ENCODE results near the gene HIVEP3.

The HIVEP3 gene

DNA sequence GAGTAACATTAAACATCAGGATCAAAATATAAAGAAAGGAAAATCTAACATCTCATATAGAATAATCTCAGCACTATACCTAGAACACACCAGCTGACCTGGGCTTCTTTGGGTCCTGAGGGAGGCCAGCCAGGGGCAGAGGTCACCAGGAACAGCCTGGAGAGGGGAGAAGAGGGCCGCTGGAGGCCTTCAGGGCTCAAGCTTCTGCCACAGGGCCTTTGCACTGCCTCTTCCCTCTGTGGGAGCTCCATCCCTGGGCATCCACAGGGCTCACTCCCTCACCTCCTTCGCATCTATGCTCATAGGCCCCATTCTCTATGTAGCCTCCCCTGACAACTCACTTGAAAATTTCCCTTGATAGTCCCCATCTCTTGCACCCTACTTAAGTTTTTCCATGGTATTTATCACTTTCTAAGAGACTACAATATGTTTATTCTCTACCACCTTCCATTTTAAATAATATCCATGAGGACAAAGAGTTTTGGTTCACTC lies 73.9 kb downstream of the HIVEP3 start:
- DNase-seq = no peak

DNA sequence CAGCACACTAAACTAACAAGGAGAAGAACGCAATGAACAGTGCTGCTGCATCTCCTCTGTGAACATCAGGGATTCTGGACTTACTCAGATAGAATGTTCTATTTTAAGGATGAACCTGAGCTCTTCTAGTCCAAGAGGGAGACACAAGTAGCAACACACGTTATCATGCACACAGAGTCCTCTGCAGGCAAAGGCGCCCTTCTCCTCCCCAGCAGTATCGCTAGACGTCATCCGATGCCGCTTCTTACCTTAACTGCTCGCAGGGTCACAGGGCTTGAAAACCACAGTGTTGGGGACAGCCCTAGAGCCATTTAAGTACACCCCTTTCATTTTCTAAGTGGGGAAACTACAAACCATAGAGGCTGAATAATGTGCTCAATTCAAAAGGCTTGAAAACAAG lies 74.5 kb downstream of the HIVEP3 start:
- no peak for DNase-seq

DNA sequence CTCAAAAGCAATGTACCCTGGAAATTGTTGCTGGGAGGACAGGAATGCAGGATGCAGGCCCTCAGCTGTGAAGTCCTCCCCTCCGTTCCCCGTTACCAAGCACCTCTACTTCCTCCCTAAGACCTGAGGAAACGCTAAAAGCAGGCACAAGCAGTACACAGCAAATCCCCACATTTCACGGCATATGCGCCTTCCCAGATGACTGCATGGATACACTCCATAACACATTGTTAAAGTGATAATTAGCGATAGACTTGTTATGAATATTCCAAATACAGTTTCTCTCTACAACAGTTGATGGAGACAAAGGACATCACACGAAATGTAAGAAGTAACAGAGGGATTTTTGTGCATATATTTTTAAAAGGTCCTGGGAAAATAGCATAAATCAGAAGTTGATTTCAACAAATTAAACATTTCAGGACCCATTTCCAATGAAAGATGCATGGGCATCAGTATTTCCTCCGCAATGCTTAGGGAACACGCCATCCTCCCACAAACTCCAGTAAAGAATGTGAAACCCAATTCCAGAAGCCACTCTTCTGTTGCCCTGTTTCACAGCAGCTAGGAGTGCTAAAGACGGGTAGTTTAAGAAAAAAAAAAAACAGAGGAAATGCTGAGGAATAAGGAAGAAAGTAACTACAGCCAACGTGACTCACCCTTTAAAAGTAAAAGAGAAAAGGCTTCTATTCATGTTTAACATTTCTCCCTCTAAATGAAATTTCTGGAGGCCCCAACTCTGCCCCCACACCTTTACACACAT lies 75.5 kb downstream of the HIVEP3 start:
- no peak for DNase-seq

DNA sequence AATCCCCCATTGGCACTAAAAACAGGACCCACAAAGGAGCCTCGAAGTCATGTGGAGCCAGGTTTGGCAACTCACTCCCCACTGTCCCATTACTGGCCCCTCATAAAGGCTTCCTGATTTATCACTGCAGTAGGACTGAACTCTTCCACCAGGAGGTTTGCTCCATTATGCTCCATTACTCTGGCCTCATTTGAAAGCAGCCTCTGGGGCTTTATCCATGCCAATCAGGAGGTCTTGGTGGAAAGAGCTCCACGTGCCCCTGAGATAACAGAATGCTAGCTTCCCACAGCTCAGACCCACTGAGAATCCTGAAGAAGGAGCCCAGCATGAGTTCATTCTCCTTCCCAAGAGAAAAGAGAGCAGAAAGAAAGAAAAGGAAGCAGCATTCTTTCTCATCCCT lies 76.4 kb downstream of the HIVEP3 start:
- no peak for DNase-seq

DNA sequence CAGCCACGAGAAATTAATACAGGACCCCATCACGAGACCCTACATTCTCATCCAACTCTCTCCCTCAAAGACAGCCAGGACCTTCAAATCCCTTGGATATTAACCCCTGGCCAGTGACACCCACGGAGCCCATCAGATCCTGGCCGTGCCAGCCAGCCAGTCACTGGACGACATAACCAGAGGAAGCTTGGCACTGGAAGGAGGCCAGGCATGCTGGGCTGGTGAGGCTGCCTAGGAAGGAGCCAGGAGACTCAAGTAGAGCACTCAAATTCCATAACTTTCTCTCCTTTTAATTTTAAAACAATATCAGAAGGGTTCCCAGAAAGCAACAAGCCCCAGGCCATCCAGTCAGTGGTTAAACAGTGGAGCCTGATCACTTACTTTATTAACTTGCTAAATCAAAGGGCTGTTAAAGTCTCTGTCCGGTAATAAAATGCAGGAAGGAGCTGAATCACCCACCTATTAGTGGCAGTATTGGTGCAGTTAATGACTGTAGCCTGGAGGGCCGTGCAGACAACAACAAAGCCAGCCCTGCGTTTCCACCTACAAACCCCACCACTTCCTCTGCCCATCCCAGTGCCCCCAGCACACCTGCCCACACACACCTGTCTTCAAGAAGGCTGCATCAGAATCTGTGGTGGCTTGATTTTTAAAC lies 78.0 kb downstream of the HIVEP3 start:
- DNase-seq = no peak

DNA sequence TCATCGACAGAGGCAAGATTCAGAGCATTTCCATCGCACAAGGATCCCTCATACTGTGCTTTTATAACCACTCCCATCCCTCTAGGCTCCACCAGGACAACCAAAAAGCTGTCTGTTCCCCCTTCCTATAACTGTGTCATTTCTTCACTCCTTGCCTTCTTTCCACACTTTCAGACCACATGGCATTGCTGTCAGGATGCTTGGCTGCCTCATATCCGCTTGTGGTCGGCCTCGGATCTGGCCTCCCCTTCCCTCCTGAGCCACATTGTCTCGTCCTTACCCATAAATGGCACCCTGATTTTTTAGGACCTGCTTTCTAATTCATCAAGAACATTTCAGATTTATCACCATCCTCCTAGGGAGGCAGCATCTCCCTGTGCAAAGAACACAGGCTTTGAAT lies 80.5 kb downstream of the HIVEP3 start:
- no peak for DNase-seq

DNA sequence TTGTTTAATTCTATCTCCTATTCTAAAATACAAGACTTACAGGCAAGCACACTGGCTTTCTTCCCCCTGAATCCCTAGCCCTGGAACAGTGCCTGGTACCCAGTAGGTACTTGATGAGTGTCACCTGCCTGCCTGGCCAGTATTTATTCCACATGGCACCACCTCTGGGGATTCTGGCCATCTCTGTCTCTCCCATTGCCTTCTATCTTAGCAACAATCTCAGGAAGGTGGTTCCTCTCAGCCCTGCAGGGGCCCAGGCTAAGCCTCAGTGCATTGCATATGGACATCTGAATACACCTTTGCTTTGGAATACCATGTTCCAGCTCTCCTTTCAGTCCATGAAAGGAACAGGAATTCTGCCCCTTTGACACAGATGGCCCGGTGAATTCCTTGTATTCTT lies 81.0 kb downstream of the HIVEP3 start:
- DNase-seq = no peak

DNA sequence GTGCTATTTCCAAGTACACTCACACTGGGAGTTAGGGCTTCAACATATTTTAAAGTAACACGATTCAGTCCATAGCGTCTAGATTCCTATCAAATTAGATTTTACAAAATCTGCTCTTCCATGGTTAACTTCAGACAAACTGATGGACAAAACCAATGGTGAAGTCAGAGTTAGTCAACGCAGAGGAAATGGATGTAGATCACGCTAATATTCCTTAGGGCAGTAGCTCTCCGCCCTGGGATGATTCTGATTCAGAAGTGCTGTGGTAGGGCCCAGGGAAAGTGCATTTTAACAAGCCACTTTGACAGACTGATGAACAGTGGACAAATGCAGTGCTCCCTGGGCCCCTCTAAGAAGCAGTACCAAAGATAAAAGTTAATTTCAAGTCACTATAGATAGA lies 83.2 kb downstream of the HIVEP3 start:
- no peak for DNase-seq

DNA sequence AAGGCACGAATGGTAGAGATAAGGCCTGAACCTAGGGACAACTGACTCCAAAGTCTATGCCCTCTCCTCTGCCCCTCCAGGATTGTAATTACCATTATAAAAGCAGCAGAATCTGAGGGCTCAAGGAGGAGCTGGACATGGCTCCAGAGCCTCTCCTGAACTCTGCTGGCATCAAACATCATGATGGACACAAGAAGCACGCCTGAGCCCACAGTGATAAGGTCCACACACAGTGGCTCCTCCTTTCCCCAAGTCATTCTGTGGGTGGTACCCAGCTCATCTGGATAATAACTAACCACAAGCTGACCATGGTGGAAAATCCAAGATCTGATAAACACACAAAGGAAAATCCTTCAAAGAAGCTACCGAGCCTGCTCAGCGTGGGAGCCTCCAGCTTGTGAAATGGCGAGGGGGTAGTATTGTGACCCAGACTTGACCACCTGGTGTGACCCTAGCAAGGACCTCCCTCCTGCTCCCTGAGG lies 85.2 kb downstream of the HIVEP3 start:
- DNase-seq = no peak

DNA sequence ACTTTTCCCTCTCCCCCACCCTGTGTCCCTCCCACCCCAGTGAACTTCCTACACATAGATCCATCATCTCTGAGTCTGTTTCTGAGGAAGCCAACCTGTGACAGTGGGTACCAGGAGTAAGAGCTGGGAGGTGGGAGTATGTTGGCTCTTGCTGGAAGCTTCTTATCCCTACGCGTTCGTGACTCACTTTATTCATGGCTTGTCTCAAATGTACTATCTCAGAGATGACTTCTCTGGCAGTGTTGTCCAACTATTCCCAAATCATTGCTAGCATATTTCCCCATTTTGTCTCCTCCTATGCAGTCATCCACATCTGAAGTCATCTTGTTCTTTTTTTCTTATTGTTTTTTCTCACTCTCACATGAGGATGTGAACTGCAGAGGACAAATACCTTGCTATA lies 88.0 kb downstream of the HIVEP3 start:
- DNase-seq = no peak

DNA sequence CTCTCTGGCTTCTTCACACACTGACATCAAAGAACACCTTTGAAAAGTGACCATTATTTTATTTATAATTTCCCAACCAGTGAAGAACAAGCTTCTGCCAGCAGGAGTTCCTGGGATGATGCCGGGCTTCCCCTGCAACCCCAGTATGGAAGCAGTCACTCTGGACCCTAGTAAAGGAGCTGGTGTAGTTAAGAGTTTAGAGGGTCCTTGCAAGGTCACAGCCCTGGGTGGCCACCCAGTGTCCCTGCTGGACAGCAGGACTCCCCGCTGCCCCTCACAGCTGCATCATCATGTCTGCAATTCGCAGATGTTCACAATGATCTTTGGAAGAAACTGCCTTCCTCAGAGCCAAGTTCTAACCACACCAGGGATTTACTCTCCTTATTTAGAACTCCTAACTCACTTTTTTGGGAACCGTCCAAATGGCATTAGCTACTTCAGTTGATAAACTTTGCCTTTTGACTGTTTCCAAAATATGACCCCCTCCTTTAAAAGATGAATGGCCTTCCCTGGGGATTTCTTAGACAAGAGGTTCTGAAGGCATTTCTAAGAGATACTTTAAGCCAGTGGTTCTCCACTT lies 90.6 kb downstream of the HIVEP3 start:
- DNase-seq = no peak

DNA sequence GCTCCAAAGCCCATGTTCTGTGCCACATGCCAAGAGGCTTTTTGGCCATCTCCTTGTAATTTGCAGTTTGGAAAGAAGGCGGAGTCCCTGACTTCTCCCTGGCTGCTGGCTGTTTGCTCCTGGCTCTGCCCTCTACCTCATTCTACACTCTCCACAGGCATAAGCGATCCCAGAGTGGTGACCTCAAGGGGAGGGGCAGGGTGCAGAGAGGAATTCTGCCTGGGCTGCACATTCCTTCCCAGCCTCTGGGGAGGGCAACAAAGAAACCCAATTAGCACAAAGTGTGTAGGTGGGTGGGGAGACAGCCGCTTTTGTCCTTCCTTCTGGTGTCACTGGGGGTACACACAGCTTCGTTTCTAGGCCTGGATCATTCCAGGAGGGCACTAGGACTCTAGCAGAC lies 95.3 kb downstream of the HIVEP3 start:
- DNase-seq = no peak

DNA sequence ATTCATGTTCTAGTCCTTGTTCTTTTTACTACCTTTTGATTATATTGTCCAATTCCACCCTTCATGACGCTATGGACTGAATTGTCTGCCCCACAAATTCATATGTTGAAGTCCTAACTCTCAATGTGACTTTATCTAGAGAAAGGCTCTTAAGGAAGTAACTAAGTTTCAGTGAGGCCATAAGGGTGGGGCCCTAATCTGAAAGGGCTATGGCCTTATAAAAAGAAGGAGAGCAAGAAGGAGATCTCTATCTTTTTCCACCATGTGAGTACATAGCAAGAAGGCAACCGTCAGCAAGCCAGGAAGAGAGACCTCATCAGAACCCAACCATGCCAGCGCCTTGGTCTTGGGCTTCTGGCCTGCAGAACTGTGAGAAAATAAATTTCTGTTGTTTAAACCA lies 95.9 kb downstream of the HIVEP3 start:
- DNase-seq = no peak

DNA sequence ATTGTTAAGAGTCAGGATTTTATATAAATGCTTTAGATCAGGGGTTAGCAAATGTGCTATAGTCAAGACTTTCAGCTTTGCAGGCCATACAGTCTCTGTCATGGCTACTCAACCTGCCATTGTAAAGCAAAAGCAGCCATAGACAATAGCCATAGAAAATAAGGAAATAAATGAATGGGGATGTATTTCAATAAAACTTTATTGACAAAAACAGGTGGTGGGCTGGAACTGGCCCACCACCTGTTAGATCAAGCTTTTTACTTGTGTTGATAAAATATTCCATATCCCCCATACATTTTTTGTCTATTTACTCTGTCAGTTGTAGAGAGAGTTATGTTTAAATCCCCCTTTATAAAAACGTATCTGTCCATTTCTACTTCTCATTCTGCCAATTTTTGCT lies 98.9 kb downstream of the HIVEP3 start:
- DNase-seq = no peak

DNA sequence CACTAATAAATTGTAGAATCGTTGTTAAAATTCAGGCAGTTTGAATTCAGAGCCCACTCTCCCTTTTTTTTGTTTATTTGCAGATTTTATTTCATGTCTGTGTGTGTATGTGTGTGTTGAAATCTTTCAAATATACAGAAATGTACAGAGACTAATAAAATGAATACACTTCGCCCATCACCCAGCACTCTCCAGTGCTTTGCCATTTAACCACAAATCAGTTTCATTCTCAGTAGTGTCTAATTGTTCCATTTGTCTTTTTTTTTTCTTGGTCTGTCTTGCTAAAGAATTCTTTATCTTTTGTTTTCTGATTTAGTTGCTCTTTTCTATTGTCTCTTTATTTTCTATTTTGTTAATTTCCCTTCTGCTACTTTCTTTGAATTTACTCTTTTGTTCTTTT lies 99.7 kb downstream of the HIVEP3 start:
- no peak for DNase-seq

DNA sequence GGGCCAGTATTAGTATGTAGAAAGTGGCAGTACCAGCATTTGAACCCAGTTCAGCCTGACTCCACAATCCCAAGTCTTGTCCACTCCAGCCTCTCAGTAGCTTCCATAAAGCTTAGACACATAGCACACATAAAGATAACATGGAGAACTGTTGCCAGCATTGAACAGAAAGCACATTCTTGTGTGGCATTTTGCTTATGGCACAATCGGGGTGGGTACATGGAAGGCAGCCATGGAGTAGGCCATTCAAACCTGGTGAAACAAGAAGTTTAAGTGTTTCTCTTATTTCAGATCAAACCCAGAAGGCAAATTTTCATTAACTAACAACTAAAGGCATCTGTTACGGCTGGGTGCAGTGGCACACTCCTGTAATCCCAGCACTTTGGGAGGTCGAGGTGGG lies 102.7 kb downstream of the HIVEP3 start:
- DNase-seq = no peak

DNA sequence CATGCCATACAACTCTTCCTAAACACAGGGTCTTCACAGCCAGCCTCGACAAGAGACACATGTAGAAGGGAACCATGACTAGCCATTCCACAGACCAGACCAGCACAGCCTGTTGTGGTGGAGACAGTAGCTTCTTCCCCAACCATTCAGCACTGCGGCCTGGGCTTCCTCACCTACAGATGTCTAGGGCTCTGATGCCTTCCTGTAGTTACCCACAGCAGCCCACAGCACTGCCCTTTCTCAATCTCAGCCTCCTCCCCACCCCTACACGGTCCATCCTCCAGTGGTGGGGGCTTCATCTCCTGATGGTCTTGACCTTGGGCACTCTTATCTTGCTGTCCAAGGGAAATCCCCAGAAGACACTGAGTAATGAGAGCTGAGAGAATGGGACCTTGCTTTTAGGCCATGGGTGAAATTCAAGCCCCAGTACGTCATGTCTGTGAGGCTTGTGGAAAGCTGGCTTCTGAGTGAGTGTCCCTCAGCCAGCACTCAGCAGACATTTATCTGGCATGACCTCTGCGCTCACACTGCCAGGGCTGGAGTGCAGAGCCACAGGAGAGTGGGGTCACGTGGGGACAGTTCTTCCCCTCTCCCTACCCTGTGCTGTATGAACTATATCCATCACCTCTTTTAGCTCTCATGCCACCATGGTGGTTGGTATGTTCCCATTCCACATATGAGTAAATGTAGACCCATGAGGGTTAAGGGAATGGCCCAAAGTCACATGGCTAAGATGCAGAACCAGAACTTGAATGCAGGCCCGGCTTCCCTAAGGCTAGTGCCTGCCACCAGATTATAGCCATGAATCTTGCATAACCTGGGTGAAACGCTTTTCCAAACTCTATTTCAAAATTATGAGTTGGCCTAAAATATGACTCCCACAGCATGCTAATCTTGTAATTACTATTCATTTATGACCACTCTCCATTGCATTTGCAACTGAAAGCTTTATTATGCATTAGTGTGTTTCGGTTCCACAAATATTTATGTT lies 104.7 kb downstream of the HIVEP3 start:
- DNase-seq = no peak

DNA sequence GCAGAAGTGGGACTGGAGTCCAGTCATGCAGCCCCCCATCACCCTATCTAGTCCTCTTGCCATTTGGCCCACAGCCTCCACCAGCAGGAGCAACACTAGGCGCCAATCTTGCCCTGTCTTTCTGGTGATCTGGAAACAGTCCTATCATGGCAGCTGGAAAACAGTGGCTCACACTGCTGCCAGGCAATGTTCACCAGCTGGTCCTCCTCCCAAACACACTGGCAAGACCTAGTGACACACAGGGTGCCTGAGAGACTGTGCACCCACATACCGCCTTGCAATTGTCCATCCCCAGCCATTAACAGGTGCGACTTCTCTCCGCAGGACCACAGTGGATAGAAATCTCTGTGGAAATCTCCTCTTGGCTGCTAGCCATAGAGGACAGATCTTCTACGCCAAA lies 105.5 kb downstream of the HIVEP3 start:
- no peak for DNase-seq

DNA sequence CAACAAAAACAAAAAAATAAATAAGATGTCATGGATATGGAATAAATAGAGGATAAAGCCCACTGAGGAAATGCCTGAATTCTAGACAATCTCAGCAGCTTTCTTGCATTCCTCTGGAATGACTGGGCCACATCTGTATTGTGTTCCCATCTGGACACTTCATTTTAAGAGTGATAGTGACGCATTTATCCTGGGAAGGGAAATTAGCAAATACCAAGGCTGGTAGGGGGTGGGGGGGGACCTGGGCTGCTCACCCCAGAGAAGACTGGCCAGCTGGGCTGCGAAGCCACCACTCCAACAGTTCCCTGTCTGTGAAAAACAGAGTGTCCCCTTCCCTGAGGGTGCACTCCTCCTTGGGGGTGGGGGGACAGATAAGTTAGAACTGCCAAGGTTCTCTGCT lies 106.3 kb downstream of the HIVEP3 start:
- no peak for DNase-seq

DNA sequence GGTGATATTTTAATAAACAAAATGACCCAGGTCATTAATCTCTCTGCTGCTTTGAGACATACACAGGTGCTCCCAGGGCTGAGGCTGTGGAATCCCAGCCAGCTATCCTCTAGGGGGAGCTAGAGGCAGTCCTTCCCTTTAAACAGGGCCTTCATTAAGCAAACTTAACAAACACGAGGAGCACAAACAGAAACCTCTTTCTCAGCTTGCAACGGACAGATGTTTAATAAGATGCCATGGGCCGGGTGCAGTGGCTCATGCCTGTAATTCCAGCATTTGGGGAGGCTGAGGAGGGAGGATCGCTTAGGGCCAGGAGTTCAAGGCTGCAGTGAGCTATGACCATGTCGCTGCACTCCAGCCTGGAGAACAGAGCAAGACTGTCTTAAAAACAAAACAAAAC lies 106.7 kb downstream of the HIVEP3 start:
- peak; percentile 58 for DNase-seq

DNA sequence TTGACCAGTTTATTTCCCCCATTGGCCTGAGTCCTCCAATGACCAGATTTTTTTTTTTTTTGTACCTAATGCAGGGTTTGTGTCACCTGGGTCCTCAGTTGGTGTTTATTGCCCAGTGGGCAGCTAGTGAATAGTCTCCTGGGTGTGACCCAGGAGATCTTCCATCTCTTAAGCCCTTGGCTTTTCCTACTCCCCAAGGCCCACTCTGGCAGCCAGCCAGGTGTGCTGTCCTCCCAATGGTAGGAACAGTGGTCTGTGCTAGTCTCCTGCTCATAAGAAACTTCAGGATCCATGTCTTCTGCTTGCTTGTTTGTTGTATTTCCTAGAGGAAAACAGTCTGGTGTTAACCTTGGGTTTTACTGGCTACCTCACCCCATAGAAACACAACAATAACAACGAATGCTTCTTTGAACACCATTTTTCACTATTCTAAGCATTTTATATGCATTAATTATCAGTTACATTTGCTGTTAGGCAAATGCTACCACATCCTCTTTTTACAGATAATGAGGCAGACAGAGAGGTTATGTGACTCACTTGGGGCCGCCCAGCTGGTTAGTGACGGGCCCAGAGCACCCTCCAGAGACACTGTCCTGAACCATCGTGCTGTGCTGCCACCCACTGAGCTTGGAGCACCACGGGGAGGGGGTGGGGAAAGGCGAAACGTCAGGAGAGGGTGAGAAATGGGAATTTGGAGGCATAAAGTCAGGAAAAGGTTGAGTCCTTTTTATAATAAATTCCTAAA lies 107.5 kb downstream of the HIVEP3 start:
- no peak for DNase-seq

DNA sequence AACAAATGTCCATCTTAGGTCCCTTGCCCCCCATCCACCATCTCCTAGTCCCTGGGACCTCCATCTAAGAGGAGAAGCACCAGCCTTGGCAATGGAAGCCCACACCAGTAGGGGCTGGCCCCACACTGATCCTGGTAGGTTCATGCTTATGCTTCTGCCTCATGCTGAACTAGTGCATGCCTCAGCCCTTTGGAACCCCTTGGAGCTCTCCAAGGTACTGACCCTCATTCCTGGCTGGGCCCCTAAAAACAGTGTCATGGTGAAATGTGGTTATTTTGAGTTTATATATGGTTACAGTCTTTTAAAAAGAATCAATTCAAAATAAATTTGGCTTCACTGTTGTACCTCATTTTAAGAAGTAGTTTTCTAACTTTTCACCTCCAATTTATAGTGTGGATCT lies 108.3 kb downstream of the HIVEP3 start:
- DNase-seq = peak; percentile 10
